HL-60/S4 treated with phorbol 12-myristate 13-acetate at 8.2 ng/mL for 4 days and 3 days (cell line): Measurements from ENCODE around the gene MAEA.

ENCODE experiments used
- in situ Hi-C: fragments of 300-500 bp; cut with MboI; formaldehyde crosslinking; loops from 2 replicates; pipeline ENCODE4 v1.15.0; 2022; ENCODE audit warnings: low sequenced_read_pairs

The MAEA gene

GRCh38 chr4:1349359-1350168 lies 59.9 kb downstream of the MAEA start:
- in situ Hi-C loops, result loop anchor here (25.0 kb wide), 1 partner anchor 212 kb away; no protein-coding TSS in a partner anchor

- in situ Hi-C loops, result loop anchor here (25.0 kb wide), 1 partner anchor 213 kb away; no protein-coding TSS in a partner anchor
These were observed 60.5 kb downstream of the MAEA start for GRCh38 chr4:1350169-1350520.

DNA sequence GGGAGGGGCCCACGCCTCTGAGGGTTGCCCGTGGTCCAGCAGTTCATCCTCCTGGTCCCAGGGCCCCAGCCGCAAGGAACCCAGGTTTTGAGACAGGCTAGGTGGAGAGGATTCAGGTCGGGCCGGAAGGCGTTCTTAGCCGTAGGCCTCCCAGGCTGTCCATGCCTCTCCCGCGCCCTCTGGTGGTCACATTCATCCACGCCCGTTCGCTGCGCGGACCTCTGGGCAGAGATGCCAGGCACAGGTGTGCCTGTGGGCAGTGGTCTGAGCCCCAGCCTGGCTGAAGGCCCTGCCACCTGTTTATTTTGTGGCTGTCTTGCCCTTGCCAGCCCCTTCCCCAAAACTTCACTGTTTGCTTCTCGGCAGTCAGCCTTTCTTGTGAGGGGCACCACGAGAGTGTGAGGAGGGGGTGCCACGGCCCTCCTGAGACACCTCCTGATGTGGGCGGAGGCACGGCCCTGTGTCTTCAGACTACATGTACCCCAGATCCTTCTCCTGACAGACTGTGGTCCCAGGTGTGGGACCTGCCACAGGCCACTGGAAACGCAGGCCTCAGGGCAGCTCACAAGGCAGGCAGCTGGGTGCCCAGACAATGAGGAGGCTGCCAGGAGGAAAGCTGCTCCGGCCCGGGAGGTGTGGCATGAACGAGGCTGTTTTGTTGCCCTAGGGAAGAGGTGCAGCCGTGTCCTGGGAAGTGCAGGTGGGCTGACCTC lies 62.3 kb downstream of the MAEA start:
- in situ Hi-C loops, result loop anchor here (25.0 kb wide), 1 partner anchor 215 kb away; no protein-coding TSS in a partner anchor

DNA sequence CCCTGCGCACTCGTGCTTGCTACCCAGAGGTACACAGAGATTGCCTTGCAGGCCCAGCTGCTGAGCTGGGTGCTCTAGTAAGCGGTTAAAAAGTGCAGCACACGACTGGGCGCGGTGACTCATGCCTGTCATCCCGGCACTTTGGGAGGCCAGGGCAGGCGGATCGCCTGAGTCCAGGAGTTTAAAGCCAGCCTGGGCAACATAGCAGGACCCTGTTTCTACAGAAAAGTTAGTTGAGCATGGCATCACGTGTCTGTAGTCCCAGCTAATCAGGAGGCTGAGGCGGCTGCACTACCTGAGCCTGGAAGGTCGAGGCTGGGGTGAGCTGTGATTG lies 62.8 kb downstream of the MAEA start:
- in situ Hi-C loops, result loop anchor here (25.0 kb wide), 1 partner anchor 215 kb away; no protein-coding TSS in a partner anchor

DNA sequence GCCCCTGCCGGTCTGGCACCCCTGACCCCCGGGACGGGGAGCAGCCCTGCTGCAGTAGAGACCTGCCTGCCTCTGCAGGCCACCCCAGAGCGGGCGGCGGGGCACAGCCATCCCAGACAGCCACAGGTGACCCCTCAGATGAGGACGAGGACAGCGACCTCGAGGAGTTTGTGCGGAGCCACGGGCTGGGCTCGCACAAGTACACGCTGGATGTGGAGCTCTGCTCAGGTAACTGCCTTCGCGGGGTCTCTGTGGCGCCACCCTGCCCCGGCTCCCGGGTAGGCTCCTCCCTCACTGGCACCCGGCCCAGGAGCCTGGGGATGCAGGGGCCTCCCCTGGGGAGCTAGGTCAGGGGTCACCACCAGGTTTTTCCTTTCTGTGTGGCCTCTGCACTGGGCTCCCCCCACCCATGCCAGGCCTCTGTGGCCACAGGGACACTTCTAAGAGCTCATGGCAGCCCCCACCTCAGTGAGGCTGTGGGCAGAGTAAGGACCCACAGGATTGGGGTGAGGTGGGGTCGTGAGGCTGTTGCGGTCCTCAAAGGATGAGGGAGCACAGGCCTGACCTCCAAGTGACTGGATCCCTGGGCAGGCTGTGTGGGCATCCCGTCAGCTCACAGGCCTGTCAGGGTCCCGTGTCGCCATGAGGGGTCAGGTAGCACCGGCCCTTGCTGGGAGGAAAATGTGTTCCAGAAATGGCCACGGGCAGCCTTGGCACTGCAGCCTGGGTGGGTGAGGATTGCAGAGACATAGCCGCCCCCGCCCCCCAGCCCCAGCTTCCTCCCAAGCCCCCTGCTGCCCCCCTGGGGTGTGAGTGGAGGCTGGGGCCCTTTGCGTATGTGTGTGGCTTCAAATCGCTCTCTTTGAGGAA lies 63.7 kb downstream of the MAEA start:
- in situ Hi-C loops, result loop anchor here (25.0 kb wide), 1 partner anchor 216 kb away; no protein-coding TSS in a partner anchor

DNA sequence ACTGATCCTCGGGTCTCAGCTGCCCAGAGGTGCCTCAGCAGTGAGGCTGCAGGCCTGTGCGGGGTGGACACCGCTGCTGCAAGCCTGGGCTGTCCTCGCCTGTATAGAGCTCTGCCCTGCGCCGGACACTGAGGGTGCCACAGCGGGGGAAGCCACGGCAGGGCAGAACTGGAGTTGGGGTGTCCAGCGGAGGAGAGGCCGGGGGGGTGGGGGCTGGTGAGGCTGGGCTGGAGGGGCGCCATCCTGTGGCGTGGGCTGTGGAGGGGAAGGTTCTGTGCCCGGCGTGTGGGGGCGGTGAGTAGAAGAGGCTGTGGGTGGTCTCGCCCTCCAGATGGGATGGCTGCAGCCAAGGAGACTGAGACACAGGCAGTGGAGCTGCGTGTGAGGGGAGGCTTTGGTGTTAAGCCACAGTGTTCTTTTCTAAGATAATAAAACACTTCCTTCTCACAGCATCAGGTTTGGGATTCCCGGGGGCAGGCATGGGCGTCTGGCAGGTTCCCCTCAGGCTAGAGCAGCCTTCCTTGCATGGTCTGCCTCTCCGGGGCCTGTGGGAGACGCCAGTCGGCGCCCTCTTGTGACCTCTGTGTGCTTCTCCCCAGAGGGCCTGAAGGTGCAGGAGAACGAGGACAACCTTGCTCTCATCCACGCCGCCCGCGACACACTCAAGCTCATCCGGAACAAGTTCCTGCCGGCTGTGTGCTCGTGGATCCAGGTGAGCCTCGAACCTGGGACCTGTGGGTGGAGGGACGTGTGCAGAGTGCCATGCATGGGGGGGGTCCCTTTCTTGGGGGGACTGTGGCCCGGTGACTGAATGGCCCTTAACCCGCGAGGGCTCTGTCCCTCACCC lies 64.7 kb downstream of the MAEA start:
- in situ Hi-C loops, result loop anchor here (25.0 kb wide), 1 partner anchor 217 kb away; no protein-coding TSS in a partner anchor

GRCh38 chr4:1354983-1355275 lies 65.2 kb downstream of the MAEA start:
- in situ Hi-C loops, result loop anchor here (25.0 kb wide), 1 partner anchor 218 kb away; no protein-coding TSS in a partner anchor

DNA sequence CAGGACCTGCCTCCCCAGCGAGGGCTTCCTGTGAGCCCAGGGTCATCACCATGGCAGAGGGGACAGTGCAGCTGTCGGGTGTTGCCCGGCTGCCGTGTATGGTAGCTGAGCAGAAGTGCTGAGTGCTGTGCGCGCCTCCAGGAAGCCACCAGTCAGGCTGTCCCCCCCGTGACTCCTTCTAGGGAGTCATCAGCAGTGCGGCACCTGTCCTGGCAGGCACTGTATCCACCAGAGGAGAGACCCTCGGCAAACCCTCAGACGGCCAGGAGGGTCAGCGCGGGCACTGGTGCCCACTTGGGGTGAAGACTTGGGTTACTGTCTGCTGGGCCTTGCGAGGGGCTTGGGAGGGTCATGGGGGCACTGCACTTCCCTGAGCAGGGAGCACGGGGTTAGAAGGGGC lies 65.7 kb downstream of the MAEA start:
- in situ Hi-C loops, result loop anchor here (25.0 kb wide), 1 partner anchor 218 kb away; no protein-coding TSS in a partner anchor

DNA sequence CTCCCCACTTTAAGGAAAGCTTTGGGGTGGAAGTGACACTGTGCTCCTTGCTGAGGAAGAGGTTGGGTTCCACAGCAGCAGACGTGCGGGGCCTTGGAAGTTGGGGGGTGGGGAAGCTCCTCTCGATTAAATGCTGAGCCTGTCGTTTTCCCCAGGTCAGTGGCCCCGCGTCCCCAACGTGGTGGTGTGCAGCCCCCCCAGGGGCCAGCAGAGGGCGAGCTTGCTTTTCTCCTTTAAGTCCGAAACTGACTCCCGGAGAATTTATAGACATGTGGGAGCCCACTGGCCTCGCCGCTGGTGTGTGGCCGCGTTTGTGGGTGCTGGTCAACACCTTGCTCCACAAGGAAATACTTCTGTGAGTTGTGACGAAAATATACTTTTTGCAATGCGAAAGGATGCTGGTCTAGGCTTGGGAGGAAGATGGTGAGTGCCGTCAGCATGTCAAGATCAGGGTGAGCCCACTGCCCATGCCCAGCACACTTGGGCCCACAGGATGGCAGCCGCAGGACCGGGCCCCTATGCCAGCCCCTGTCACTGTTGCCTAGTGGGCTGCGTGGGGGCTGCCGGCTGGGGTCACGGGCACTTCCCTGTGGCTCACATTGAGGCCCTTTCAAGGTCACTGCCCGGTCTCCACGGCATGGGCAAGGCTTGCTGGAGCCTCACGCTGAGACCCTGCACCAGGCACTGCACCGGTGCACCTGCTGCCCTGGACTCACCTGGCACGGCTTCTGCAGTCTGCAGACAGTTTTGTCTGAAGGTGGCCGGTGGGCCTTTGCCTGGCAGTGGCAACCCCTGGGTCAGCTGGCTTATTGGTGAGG lies 66.7 kb downstream of the MAEA start:
- in situ Hi-C loops, result loop anchor here (25.0 kb wide), 1 partner anchor 219 kb away; no protein-coding TSS in a partner anchor

DNA sequence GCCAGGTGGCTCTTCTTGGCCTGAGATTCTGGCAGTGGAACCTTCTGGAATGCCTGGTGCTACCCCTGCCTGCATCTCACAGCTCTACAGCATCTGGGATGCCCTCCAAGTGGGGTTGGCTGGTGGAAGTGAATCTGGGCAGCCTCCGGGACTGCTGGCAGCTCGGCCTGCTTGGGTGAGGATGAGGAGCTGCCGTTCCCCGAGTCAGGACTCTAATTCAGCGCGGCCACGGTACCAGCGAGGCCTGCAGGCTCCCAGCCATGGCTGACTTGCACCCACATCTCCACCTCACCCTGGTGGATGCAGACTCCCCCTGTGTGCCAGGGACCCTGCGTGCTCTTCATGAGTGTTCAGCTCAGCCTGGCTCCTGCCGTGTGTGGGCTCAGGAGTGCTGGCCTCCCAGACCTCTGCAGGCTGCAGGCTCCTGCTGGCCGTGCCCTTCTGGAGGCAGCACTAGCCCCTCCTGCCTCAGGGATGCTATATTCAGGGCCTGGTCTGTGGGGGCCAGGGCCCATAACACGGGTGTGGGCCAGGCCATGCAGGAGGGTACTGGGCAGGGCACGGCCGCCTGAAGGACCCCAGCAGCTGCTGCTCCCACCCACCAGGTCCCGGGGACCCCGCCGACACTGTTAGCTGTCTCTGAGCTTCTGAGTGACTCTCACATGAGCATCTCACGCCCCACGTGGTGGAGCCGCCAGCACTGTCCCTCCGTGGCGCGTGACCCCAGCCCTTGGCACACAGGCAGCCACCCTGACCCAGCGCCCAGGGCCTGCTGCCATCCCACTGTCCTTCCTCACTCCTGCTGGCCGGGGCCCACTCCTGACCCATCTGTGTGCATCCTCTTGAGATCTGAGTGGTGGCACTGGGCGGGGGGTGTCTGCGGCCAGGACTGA lies 67.9 kb downstream of the MAEA start:
- in situ Hi-C loops, result loop anchor here (25.0 kb wide), 1 partner anchor 220 kb away; no protein-coding TSS in a partner anchor

DNA sequence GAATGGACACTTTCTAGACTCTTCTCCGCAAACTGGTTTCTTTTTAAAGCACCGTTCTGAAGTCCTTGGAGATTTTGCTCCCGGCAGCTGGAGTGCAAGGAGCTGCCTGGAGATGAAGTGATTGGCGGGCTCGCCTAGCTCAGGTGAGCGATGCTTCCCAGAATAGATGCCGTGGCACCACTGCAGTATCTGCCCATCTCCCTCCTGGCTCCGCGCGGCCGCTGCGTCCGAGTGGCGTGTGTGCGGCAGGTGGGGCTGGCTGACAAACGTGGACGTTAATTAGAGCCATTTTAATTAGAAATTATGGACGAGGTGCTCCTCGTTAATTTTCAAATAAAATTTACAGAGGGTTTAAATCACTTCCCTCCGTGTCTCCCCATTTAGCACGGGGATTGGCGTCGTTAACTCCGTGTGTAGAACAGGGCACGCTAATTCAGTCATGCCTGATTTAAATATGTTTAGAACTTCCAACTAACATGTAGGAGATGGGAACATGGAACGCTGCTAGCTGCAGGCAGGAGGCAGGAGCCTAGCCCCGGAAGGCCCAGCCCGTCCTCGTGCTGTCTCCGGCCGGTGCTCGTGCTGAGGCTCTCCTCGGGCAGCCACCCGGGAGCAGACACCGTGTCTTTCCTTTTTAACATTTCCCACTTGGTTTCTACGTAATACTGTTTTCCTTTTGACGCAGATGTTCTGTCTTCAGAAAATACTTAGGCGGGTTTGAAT lies 68.9 kb downstream of the MAEA start:
- in situ Hi-C loops, result loop anchor here (25.0 kb wide), 1 partner anchor 221 kb away; no protein-coding TSS in a partner anchor

- in situ Hi-C loops, result loop anchor here (25.0 kb wide), 1 partner anchor 222 kb away; no protein-coding TSS in a partner anchor
These were observed 69.4 kb downstream of the MAEA start for GRCh38 chr4:1359144-1359501.

GRCh38 chr4:1359976-1360375 lies 70.3 kb downstream of the MAEA start:
- in situ Hi-C loops, result loop anchor here (25.0 kb wide), 1 partner anchor 223 kb away; no protein-coding TSS in a partner anchor

GRCh38 chr4:1360423-1361283 lies 71.0 kb downstream of the MAEA start:
- in situ Hi-C loops, result loop anchor here (25.0 kb wide), 1 partner anchor 223 kb away; no protein-coding TSS in a partner anchor

- in situ Hi-C loops, result loop anchor here (25.0 kb wide), 1 partner anchor 224 kb away; no protein-coding TSS in a partner anchor
These were observed 71.7 kb downstream of the MAEA start for GRCh38 chr4:1361431-1361830.

GRCh38 chr4:1362046-1362445 lies 72.4 kb downstream of the MAEA start:
- in situ Hi-C loops, result loop anchor here (25.0 kb wide), 1 partner anchor 225 kb away; no protein-coding TSS in a partner anchor
